ENCODE data around the gene TP53INP2.
"Not testable (repeated sequence)": the region's sequence is repeated elsewhere in the genome, so short reads cannot be mapped to it uniquely, and the experiment has no call there.

The TP53INP2 gene

DNA sequence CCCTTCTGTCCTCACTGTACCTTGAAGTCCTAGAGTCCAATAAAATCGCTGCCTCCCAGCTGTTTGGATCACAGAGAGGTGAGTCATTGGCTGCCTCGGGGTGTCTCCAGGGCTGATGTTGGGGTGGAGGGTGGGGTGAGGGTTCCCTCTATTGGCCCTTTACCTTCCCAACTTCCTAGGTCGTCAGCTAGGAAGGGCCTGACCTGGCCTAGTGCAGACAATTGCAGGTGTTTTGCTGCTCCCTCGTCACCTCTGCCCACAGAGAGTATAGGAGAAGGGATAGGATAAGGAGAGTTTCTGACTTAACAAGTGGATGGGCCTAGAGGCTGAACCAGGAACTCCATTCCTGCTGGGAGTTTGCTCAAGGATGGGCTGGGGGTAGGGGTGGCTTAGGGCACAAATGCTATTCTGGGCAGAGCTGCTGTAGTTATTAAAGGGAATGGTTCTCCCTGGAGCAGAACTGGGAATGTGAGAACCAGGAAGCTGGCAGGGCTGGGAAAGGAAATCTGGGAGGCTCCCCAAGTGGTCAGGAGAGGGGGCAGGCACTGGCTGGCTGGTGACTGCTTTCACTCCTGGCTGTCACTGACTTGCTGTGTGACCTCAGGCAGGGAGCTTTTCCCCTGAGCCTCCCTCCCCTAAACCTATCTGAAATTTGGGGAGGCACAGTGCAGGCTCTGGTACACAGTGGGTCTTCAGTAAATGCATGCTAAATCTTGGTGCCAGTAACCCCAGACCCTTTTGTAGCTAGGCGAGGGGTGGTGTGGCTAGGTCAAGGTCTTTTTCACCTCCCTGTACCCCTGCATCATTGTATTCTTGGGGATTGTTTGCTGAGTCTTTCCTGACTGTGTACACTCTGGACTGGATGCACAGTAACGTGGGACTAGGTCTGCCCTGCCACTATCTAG lies 1.5 kb downstream of the TP53INP2 start:
- in situ Hi-C loops (cut with MboI; ENCODE audit: low sequenced_read_pairs), result no loop called here

- in situ Hi-C loops (cut with MboI; ENCODE audit: low sequenced_read_pairs), result no loop called here
Observed at GRCh38 chr20:34706302-34706875, 2.2 kb downstream of the TP53INP2 start.

GRCh38 chr20:34706912-34707784 lies 3.0 kb downstream of the TP53INP2 start:
- in situ Hi-C loops (cut with MboI; ENCODE audit: low sequenced_read_pairs), result no loop called here

- in situ Hi-C loops (cut with MboI; ENCODE audit: low sequenced_read_pairs), result no loop called here
Observed at GRCh38 chr20:34708621-34709043, 4.5 kb downstream of the TP53INP2 start.

GRCh38 chr20:34709044-34709830 lies 5.1 kb downstream of the TP53INP2 start:
- in situ Hi-C loops (cut with MboI; ENCODE audit: low sequenced_read_pairs), result no loop called here

DNA sequence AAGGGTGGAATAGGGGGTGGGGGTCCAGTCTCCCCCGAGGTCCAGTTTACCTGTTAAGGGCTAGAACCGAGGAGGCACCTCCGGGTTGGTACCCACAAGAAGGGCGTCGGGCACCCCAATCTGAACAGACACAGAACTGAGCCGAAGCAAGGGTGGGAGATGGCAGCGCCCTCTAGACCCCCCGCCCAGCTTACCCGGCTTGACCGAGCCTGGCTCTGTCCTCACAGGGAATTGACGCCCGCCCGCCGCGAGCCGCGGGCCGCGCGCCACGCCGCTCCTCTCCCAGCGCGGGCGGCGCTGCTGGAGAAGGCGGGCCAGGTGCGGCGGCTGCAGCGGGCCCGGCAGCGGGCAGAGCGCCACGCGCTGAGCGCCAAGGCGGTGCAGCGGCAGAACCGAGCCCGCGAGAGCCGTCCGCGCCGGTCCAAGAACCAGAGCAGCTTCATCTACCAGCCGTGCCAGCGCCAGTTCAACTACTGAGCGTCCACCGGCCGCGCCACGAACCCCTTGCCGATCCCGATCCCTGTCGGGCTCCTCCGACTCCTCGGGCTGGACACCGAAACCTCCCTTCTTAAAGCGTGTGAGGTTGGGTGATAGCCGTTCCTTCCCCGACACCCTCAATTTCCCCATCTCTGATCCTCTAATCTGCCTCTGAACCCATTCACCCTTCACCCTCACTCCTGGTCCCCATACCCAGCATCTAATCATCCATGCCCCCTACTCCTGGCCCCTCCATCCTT lies 5.9 kb downstream of the TP53INP2 start:
- in situ Hi-C loops (cut with MboI; ENCODE audit: low sequenced_read_pairs), result no loop called here

GRCh38 chr20:34710568-34710839 lies 6.4 kb downstream of the TP53INP2 start:
- in situ Hi-C loops (cut with MboI; ENCODE audit: low sequenced_read_pairs), result no loop called here

DNA sequence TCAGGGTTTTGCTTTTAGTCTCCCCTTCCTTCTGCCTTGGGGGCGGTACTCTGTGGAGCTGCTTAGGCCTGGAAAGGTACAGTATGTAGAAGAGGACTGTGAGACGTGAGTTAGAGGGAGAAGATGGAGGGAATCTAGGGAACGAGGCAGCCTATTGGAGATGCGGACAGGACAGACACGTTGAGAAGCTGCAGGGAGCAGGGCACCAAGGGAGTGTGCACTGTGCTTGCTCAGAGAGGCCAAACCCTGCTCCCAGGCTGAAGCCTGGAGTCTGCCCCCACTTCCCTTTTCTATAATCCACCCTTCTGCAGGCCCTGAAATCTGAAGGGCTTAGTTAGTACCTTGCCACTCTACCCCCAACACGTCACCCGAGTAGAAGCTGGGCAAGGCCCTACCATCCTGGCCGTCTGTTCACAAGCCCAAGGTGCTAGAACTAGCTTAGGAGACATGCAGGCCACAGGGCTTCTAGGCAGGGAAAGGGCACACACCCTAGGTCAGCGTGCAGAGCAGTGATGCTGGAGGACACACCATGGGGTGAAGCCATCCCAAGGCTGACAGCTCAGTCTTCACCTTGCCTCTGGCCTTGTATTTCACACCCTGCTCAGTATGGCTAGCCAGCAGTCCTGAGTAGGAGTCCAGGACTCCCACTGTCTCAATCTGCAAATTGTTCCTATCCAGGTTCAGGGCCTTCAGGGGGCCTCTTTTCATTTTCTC lies 6.9 kb downstream of the TP53INP2 start:
- in situ Hi-C loops (cut with MboI; ENCODE audit: low sequenced_read_pairs), result no loop called here

DNA sequence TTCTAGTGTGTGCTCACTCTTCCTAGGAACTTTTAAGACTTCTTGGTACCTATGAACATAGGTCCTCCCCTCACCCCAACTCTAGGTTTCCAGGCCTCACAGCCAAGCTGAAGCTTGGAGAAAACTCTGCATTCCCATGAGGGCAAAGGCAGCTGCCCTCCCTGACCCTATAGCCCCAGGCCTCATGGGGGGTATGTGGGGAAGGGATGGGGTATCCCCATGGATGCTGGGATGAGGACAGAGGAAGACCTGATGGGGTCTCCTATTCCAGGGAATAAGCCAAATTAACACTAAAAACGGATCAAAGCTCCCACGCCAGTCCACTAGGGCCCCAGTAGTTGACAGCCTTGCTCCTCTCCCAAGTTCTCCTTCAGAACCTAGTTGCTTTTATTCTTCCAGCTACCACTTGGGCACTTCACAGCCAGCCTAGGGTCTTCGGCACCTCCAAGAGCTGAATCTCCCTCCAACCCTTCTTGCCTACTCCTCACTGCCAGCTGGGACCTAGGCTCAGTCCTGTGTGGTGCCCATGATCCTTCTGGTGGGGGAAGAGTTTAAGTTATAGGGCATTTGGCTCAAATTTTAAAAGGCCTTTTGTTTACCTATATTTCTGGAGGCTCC lies 7.8 kb downstream of the TP53INP2 start:
- in situ Hi-C loops (cut with MboI; ENCODE audit: low sequenced_read_pairs), result no loop called here

GRCh38 chr20:34712525-34713192 lies 8.5 kb downstream of the TP53INP2 start:
- in situ Hi-C loops (cut with MboI; ENCODE audit: low sequenced_read_pairs), result no loop called here

GRCh38 chr20:34713194-34713943 lies 9.2 kb downstream of the TP53INP2 start:
- in situ Hi-C loops (cut with MboI; ENCODE audit: low sequenced_read_pairs), result no loop called here

GRCh38 chr20:34713944-34714515 lies 9.9 kb downstream of the TP53INP2 start:
- in situ Hi-C loops (cut with MboI; ENCODE audit: low sequenced_read_pairs), result not testable (repeated sequence)

DNA sequence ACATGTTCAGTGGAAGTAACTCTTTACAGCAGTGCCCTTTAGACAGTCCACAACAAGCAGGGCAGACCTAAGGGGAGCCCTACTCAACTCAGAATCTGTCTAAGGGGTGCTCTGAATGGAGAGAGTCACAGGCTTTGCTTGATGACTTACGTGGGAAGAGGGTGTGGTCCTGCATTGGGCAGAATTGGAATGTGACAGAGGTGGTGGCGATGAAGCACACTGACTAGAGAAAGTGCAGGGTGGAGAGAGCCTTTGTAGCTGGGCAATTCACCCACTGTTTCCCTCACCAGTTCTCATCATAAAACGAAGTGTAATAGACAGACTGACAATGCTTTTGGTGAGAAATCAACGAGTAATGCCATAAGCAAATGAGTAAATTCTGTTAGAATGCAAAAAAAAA lies 11.2 kb downstream of the TP53INP2 start:
- in situ Hi-C loops (cut with MboI; ENCODE audit: low sequenced_read_pairs), result no loop called here

DNA sequence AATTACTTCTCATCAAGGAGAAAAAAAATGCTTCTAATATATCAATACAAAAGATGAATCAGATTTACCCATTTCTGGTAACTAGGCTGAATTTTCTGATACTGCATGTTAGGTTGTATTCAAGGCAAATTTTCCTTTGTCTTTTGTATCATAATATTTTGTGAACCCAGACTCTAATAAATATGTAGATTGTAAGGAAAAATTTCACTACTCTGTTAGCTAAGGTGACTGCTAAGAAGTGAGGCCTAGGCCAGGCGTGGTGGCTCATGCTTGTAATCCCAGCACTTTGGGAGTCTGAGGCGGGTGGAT lies 12.7 kb downstream of the TP53INP2 start:
- in situ Hi-C loops (cut with MboI; ENCODE audit: low sequenced_read_pairs), result no loop called here

DNA sequence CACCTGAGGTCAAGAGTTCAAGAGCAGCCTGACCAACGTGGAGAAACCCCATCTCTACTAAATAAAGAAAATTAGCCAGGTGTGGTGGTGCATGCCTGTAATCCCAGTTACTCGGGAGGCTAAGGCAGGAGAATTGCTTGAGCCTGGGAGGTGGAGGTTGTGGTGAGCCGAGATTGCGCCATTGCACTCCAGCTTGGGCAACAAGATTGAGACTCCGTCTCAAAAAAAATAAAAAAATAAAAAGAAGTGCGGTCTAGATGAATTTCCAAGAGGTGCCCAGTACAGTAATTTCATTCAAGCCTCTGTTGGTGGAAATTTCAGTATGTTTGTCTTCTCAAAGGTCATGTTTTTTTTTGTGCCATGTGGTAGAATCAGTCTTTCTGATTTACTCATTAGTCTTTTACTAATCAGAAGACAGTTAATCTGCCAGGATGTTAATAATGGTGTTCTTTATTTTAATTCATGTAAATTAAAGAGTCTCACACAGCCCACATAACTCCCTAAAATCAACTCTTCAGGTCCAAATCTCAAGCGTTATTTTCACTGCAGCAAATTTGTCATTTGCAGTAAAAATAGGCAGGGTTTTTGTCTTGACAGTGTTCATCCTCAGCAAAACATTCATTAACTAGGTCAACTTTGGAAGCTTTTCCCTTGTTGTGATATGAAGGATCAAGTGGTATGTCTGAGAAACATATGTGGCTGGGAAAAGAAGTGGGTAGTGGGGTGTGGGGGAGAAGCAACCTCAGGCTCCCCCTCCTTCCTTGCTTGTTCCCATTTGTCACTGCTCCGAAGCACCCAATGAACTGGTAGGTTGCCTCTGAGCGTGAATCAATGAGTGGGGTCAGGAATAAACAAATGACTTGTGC lies 13.3 kb downstream of the TP53INP2 start:
- in situ Hi-C loops (cut with MboI; ENCODE audit: low sequenced_read_pairs), result no loop called here

DNA sequence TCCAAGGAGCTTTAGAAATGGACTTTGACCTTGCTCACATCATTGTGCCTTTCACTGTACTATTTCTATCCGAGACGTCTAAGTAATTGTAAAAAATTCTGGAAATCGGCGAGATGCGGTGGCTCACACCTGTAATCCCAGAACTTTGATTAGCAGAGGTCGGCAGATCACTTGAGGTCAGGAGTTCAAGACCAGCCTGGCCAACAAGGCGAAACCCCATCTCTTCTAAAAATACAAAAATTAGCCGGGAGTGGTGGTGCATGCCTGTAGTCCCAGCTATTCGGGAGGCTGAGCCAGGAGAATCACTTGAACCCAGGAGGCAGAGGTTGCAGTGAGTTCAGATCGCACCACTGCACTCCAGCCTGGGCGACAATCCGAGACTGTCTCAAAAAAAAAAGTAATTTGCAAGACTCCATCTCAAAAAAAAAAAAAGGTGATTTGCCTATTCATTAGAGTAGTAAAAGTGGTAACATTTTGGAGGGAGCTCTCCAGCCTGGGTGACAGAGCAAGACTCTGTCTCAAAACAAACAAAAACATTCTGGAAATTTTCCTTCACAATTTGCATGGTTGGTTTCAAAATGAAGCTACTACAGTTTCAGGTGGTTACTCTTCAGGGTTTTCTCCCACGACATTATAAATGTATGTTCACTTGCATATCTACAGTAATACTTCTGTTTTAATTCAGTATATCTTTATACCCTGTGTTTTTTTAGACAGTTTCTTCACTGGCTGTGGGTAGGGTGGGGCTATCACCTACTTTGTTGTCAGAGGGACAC lies 15.3 kb downstream of the TP53INP2 start:
- in situ Hi-C loops (cut with MboI; ENCODE audit: low sequenced_read_pairs), result not testable (repeated sequence)

Data from HL-60/S4 treated with phorbol 12-myristate 13-acetate at 8.2 ng/mL for 4 days and 3 days (cell line).